Measurements from ENCODE around the gene FHAD1.

FHAD1 gene

GRCh38 chr1:15205586-15206346 lies 41.3 kb upstream of the FHAD1 start:
- in situ Hi-C loops (cut with HindIII; ENCODE audit: low sequenced_read_pairs), result no loop called here
- no peak overlapping the region for H3K4me3 ChIP-seq (ENCODE audit: low read depth, low read length)

GRCh38 chr1:15206418-15207030 lies 40.5 kb upstream of the FHAD1 start:
- in situ Hi-C loops (cut with HindIII; ENCODE audit: low sequenced_read_pairs), result no loop called here
- no peak for DNase-seq (ENCODE audit: low read depth)
- H3K4me3 ChIP-seq (ENCODE audit: low read depth, low read length), result no peak overlapping the region
- TF ChIP-seq CTCF (IDR thresholded peaks at IDR 0.05; ENCODE audit: low read depth, low read length, missing control alignments), result no peak

More at GRCh38 chr1:15205586-15206346, 41.3 kb upstream of the FHAD1 start:
- TF ChIP-seq CTCF (IDR thresholded peaks at IDR 0.05; ENCODE audit: low read depth, low read length, missing control alignments), result no peak
- no peak for DNase-seq (ENCODE audit: low read depth)

- DNase-seq (ENCODE audit: low read depth), result no peak
- no peak overlapping the region for H3K4me3 ChIP-seq (ENCODE audit: low read depth, low read length)
- TF ChIP-seq CTCF (IDR thresholded peaks at IDR 0.05; ENCODE audit: low read depth, low read length, missing control alignments), result no peak
- in situ Hi-C loops (cut with HindIII; ENCODE audit: low sequenced_read_pairs), result no loop called here
Measured at GRCh38 chr1:15207031-15207828, 39.8 kb upstream of the FHAD1 start.

GRCh38 chr1:15207829-15208429 lies 39.1 kb upstream of the FHAD1 start:
- DNase-seq (ENCODE audit: low read depth), result no peak
- no peak overlapping the region for H3K4me3 ChIP-seq (ENCODE audit: low read depth, low read length)
- no peak for TF ChIP-seq CTCF (IDR thresholded peaks at IDR 0.05; ENCODE audit: low read depth, low read length, missing control alignments)
- in situ Hi-C loops (cut with HindIII; ENCODE audit: low sequenced_read_pairs), result no loop called here

DNA sequence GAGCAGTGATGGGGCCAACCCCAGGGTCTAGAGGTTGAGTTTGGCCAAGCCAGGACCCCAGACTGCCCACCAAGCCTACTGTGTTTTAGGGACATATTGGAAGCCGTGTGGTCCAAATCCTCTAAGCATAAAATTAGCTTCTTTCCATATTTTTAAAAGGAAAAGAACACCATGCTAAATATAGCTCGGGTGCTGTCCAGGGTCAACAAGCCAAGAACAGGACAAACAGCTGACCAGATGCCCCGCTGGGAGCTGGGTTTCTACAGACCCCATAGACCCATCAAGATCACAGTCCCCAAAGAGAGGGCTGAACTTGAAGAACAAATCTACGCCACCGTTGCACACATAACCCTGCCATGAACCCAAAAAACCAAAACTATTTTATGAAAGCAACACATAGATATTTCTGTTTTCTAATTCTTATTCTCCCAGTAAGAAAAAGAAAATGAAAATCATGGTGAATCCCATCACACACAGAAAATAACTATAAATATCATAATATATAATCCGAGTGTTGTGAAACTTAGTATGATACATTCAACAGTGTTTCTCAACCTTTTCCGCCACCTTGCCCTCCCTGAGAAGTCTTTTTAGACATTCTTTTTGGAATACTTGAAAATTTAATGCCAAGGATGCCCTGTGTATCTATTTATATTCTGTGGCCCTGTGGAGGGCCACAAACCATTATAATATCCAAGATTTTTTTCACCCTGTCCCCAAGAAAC lies 36.2 kb upstream of the FHAD1 start:
- no peak for DNase-seq (ENCODE audit: low read depth)
- TF ChIP-seq CTCF (IDR thresholded peaks at IDR 0.05; ENCODE audit: low read depth, low read length, missing control alignments), result no peak
- no peak overlapping the region for H3K4me3 ChIP-seq (ENCODE audit: low read depth, low read length)
- in situ Hi-C loops (cut with HindIII; ENCODE audit: low sequenced_read_pairs), result loop anchor here (5.0 kb wide), 1 partner anchor 71 kb away; no protein-coding TSS in a partner anchor
